Peyer's patch (tissue), 4 donors: Measurements from ENCODE around the gene NR6A1.

Source experiments
- CTCF ChIP-seq, 6 experiments: fragments of 450-650 bp in 4 of 6; fragments of 200-600 bp in 2 of 6; sonication (generic) in 1 of 6; IDR thresholded peaks; one replicate each; pipeline ENCODE4 v1.5.1; 2017 to 2019; ENCODE audit warnings: antibody characterized with exemption in 6 of 6, mild to moderate bottlenecking in 3 of 6, moderate library complexity in 1 of 6
- POLR2A ChIP-seq, 2 donors: fragments of 450-650 bp; IDR thresholded peaks; one replicate each; pipeline ENCODE4 v1.5.1; 2017; ENCODE audit warnings: antibody characterized with exemption in 2 of 2, mild to moderate bottlenecking in 2 of 2, moderate library complexity in 2 of 2

- TF ChIP-seq CTCF (IDR thresholded peaks at IDR 0.05) (no peak), POLR2A (IDR thresholded peaks at IDR 0.05) (no peak)
Observed at GRCh38 chr9:124661271-124661670, 109.8 kb downstream of the NR6A1 start.
